Stimulated activated CD8-positive, alpha-beta memory T cell treated with anti-CD3 and anti-CD28 coated beads, Interleukin-2, amount 100 ng/mL, for 1 hour (primary cell): ENCODE data around the gene RBM14.
"Not testable (repeated sequence)": the region's sequence is repeated elsewhere in the genome, so short reads cannot be mapped to it uniquely, and the experiment has no call there.

Source experiments
- DNase-seq, 2 donors: peaks; one replicate each; pipeline ENCODE4 v3.0.0-alpha.2; 2020; ENCODE audit warnings: low read depth in 2 of 2

RBM14 gene

GRCh38 chr11:66632952-66633351 lies 16.5 kb downstream of the RBM14 start:
- DNase-seq: no peak

GRCh38 chr11:66636411-66636810 lies 20.0 kb downstream of the RBM14 start:
- no peak for DNase-seq

DNA sequence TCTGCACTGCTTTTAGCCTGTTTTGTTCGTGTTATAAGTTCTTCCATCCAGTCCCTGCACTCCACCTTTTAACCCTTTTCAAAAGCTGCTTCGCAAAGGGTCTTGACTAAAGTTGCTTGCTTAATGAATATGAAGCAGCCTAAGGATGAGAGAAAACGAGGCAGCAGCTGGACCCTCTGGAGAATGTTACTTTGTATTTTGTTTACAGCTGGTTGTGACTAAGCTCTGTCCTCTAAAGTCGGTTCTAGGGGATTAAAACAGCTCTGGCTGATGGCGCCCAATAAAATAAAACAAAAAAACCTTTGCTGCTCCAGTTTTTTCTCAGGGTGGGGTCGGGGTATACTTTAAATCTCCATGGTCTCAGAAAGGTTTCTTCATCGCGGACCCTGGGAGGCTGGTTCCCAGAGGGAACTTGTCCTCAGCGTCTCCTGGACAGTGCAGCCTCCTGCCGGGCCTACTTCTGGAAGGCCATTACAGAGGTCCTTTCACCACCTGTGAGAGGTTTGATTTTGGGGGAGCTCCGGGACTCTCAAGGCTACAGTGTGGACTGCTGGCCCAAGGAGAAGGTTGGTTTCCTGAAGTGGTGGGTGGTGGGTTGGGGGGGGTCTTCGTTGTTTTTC lies 21.2 kb downstream of the RBM14 start:
- DNase-seq: no peak

DNA sequence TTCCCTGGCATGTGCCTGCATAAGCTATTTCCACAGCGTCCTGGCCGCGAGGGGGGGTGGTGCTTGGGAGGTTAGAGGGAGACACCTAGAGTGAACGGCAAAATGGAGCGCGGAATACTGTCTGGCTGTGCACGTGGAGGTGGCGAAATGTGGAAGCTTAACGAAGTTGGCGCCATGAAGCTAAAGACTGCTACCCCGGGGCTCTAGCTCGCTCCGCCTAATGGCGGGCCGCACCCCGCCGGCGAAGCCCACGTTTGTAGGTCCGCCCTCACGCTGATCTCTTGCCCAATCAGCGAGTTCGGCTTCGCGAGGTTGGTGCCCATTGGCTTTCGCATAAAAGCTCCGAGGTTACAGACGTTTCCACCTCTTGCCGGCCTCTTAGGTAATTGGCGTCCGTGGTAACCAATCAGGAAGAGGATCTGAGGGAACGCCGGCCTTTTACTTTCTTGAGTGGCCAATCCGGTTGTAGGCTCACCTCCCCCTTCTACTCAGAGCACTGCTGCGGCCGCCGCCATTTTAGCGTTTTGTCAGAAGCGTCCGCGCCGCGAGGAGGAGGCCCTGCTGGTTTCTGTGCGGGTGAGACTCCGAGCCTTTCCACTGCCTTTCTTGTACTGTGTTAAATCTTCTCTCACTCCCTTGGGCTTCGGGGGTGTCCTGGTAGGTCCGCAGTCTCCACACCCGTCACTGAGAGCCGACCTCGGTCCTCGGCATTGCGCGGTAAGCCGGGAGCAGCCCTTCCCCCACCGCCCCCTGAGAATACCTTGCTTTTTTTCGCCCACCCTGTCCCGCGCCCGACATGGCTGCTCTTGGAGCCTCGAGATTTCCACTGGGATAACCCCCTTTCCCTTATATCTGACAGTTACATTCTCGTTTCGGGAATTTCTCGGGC lies 22.0 kb downstream of the RBM14 start, which contains the start of gene RBM4:
TSS of gene RBM4 (plus strand) at position 527 of the 889 bp plus-strand sequence. CDS start 1,009 bp downstream, outside the sequence.
- DNase-seq: peak; percentile 88 to 91

DNA sequence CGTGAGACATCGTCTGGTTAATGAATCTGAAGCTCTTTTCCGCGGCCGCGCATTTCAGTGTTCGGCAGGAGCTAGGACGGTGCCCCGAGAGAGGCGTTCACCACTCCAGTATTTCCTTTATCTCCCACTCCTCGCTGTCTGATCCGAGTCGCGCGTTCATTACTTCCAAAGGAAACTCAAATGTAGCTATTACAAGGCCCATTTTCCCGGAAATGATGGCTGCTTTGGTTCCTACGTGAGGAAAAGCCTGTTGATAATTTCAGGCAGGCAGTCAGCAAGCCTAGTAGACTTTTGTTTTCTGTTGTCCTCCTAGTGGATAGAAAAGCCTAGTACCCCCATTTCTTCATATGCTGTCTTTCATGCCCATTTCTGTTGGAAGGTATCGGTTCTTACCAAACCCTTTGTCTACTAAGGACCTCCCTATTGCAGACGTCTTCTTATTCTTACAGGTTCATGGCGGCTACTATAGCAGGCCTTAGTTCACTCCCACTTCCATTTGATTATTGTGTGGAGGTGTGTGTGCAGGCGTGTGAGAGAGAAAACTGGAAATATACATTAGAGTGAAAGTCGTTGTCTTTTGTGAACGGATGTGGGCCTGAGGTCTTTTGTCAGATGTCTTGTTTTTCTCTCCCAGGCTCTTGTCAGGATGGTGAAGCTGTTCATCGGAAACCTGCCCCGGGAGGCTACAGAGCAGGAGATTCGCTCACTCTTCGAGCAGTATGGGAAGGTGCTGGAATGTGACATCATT lies 22.8 kb downstream of the RBM14 start:
- no peak for DNase-seq

DNA sequence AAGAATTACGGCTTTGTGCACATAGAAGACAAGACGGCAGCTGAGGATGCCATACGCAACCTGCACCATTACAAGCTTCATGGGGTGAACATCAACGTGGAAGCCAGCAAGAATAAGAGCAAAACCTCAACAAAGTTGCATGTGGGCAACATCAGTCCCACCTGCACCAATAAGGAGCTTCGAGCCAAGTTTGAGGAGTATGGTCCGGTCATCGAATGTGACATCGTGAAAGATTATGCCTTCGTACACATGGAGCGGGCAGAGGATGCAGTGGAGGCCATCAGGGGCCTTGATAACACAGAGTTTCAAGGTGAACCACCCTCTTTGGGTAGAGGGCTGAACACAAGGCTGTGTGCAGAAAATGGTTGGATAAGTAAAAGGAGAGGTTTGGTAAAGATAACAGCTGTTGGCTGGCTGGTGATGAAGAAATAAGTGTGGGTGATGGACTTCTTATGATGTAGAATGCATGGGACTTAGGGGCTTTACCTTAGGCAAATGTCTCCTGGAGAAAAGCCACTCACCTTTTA lies 23.4 kb downstream of the RBM14 start:
- not testable (repeated sequence) for DNase-seq

GRCh38 chr11:66641834-66642233 lies 25.4 kb downstream of the RBM14 start:
- DNase-seq: no peak

- no peak for DNase-seq
Measured at GRCh38 chr11:66643745-66644437, 27.5 kb downstream of the RBM14 start.

GRCh38 chr11:66646828-66647227 lies 30.4 kb downstream of the RBM14 start:
- no peak for DNase-seq

DNA sequence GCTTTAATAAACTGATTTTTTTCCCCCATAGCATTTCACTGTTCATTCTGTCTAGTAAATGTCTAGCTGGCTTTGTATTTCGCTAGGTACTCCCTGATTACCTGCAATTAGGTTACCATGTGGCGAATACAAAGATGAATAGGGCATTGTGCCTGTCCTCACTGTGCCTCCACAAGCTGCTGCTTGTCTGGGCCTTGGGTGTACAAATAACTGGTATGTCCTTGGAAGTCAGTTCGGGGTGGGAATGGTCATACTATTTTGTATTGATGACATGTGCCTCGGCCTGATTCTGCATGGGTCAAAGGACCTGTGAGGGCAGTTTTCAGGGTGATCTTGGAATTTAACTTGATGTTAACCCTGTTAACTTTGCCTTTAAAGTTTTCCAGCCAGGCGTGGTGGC lies 33.5 kb downstream of the RBM14 start:
- DNase-seq: no peak

DNA sequence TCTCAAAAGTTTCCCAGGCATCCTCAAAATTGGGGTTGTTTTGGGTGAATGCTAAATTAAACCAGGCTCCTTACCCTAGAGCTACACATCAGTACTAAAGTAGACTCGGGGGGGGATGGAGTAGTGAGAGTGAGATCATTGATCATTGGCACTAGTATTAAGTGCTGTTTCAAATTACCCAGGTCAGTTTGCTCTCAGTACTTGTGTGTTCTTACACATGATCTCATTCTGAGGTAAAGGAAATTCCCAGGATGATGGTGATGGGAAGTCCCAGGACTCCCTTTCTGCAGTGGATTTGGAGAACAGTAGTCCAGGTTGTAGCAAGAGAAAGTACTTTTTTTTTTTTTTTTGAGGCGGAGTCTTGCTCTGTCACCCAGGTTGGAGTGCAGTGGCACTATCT lies 34.6 kb downstream of the RBM14 start:
- no peak for DNase-seq

- DNase-seq: no peak
Measured at GRCh38 chr11:66652651-66653050, 36.2 kb downstream of the RBM14 start.

DNA sequence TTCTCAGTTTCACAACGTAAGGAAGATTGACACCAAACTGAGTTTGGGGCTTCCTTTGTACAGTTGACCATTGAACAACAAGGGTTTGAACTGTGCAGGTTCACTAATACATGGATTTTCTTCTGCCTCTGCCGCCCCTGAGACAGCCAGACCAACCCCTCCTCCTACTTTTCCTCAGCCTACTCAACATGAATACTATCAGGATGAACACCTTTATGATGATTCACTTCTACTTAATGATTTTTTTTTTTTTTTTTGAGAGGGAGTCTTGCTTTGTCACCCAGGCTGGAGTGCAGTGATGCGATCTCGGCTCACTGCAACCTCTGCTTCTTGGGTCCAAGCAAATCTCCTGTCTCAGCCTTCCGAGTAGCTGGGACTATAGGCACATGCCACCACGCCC lies 36.7 kb downstream of the RBM14 start:
- no peak for DNase-seq

GRCh38 chr11:66659763-66660162 lies 43.3 kb downstream of the RBM14 start:
- no peak for DNase-seq

- no peak for DNase-seq
Measured at GRCh38 chr11:66663741-66664296, 47.4 kb downstream of the RBM14 start.

DNA sequence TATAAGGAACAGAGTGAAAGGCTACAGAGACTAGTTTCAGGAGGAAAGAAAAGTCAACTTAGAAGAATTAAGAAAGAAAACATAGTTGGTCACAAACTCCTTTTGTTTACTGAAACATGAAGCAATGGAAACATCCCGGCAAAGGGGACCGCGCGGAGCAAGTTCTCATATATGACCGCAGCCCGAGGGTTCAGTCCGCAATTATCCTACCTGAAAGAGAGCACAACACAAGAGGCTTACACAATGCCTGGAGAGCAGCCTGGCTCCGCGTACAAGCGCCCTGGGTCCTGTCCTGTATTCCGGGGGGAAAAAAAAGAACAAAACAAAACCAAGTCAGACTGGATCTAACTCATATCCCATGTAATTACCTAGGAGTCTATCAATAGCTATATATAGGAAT lies 48.9 kb downstream of the RBM14 start:
- no peak for DNase-seq

DNA sequence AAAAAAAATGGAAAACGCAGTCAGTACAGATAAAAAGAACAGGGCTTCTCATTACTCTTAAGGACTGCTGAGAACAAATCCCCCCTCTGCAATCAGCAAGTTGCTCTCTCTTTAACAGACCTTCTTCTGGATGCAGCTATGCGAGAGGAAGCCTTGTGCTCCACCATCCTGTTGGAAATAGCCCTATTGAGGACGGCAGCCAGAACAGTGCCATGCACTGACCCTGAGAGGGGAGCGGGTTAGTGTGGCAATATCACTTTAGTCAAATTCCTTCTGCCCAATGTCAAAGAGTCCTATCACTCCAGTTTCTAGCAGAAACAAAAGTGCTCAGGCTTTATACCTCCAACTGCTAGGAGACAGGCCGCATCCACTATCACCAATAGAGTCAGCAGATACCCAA lies 54.4 kb downstream of the RBM14 start:
- DNase-seq: no peak

DNA sequence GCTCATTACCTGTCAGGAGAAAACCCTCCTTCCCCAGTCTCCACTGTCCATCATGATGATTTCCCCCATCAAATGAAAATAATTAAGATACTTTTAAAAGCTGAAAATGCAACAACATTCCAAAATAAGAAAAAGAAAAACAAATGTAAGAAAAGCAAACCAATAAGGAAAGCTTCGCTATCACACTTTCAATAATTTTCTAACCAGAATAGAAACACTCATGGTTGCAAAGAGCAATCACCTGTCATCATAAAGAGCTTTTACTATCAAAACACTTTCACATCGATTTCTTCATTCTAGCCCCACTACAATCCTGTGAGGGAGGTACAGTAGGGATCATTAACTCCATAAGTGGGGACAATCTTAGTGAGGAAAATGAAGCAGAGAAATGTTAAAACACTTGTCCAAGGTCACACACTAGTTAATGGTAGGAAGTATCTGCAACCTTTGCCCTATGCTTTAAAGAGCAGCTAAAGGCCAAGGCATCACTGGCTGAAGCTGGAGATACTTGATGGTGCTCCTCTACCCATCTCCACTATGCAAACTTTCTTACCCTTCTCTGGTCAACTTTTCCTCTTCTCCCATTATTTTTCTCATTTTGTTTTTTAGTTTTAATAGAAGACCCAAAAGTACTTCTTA lies 58.7 kb downstream of the RBM14 start:
- no peak for DNase-seq

- DNase-seq: no peak
Measured at GRCh38 chr11:66676282-66676919, 60.0 kb downstream of the RBM14 start.
